ENCODE measurements around the gene NEUROD6.

NEUROD6 gene

GRCh38 chr7:31335161-31335856, 5.2 kb downstream of the NEUROD6 start:
- no peak for DNase-seq (ENCODE audit: low read depth, low spot score)
- Histone ChIP-seq H3K4me1 (ENCODE audit: control insufficient read depth, insufficient read depth, low read length) (no peaks in the 10 kb centered on the region), H3K27me3 (ENCODE audit: control insufficient read depth, insufficient read depth, low read length) (peaks cover 7% of the 10 kb centered on the region; the same call in 1 of the 2 replicates), H3K27ac (ENCODE audit: low read length) (no peak overlapping the region), H3K4me3 (ENCODE audit: low read length) (no peak overlapping the region), H3K9me3 (ENCODE audit: control insufficient read depth, insufficient read depth, low read length) (no peaks in the 10 kb centered on the region), H3K36me3 (ENCODE audit: control insufficient read depth, insufficient read depth, low read length) (no peaks in the 10 kb centered on the region)
- WGBS (ENCODE audit: insufficient coverage, insufficient read length): no CpG with 5 or more reads among the region's 16 CpGs

- DNase-seq (ENCODE audit: low read depth, low spot score): no peak
- Histone ChIP-seq H3K27me3 (ENCODE audit: control insufficient read depth, insufficient read depth, low read length) (peaks cover 7% of the 10 kb centered on the region; the same call in 1 of the 2 replicates), H3K9me3 (ENCODE audit: control insufficient read depth, insufficient read depth, low read length) (no peaks in the 10 kb centered on the region), H3K4me3 (ENCODE audit: low read length) (no peak overlapping the region), H3K36me3 (ENCODE audit: control insufficient read depth, insufficient read depth, low read length) (no peaks in the 10 kb centered on the region), H3K4me1 (ENCODE audit: control insufficient read depth, insufficient read depth, low read length) (no peaks in the 10 kb centered on the region), H3K27ac (ENCODE audit: low read length) (no peak overlapping the region)
- WGBS (ENCODE audit: insufficient coverage, insufficient read length): no CpG with 5 or more reads among the region's 2 CpGs
Observed at GRCh38 chr7:31333291-31333690, 7.2 kb downstream of the NEUROD6 start.

- DNase-seq (ENCODE audit: low read depth, low spot score): no peak
- no peak overlapping the region for H3K4me3 ChIP-seq (ENCODE audit: low read length)
- no peak overlapping the region for H3K27ac ChIP-seq (ENCODE audit: low read length)
- WGBS (ENCODE audit: insufficient coverage, insufficient read length): no CpG with 5 or more reads among the region's 2 CpGs
- no peaks in the 10 kb centered on the region for H3K4me1 ChIP-seq (ENCODE audit: control insufficient read depth, insufficient read depth, low read length)
- H3K9me3 ChIP-seq (ENCODE audit: control insufficient read depth, insufficient read depth, low read length): no peaks in the 10 kb centered on the region
- no peaks in the 10 kb centered on the region for H3K27me3 ChIP-seq (ENCODE audit: control insufficient read depth, insufficient read depth, low read length)
- H3K36me3 ChIP-seq (ENCODE audit: control insufficient read depth, insufficient read depth, low read length): no peaks in the 10 kb centered on the region
Observed at GRCh38 chr7:31327071-31327470, 13.5 kb downstream of the NEUROD6 start.

- no peak overlapping the region for H3K27ac ChIP-seq (ENCODE audit: low read length)
- H3K27me3 ChIP-seq (ENCODE audit: control insufficient read depth, insufficient read depth, low read length): no peaks in the 10 kb centered on the region
- H3K4me3 ChIP-seq (ENCODE audit: low read length): no peak overlapping the region
- DNase-seq (ENCODE audit: low read depth, low spot score): no peak
- no CpG with 5 or more reads among the region's 2 CpGs for WGBS (ENCODE audit: insufficient coverage, insufficient read length)
- H3K9me3 ChIP-seq (ENCODE audit: control insufficient read depth, insufficient read depth, low read length): no peaks in the 10 kb centered on the region
- no peaks in the 10 kb centered on the region for H3K36me3 ChIP-seq (ENCODE audit: control insufficient read depth, insufficient read depth, low read length)
- H3K4me1 ChIP-seq (ENCODE audit: control insufficient read depth, insufficient read depth, low read length): no peaks in the 10 kb centered on the region
Observed at GRCh38 chr7:31326416-31326815, 14.1 kb downstream of the NEUROD6 start.

- H3K9me3 ChIP-seq (ENCODE audit: control insufficient read depth, insufficient read depth, low read length): no peaks in the 10 kb centered on the region
- WGBS (ENCODE audit: insufficient coverage, insufficient read length): no CpG with 5 or more reads among the region's 1 CpG
- no peaks in the 10 kb centered on the region for H3K27me3 ChIP-seq (ENCODE audit: control insufficient read depth, insufficient read depth, low read length)
- DNase-seq (ENCODE audit: low read depth, low spot score): no peak
- no peaks in the 10 kb centered on the region for H3K4me1 ChIP-seq (ENCODE audit: control insufficient read depth, insufficient read depth, low read length)
- H3K36me3 ChIP-seq (ENCODE audit: control insufficient read depth, insufficient read depth, low read length): no peaks in the 10 kb centered on the region
- no peak overlapping the region for H3K27ac ChIP-seq (ENCODE audit: low read length)
- H3K4me3 ChIP-seq (ENCODE audit: low read length): no peak overlapping the region
Observed at GRCh38 chr7:31323101-31323500, 17.4 kb downstream of the NEUROD6 start.

GRCh38 chr7:31320675-31321074, 19.9 kb downstream of the NEUROD6 start:
- no peak for DNase-seq (ENCODE audit: low read depth, low spot score)
- H3K9me3 ChIP-seq (ENCODE audit: control insufficient read depth, insufficient read depth, low read length): no peaks in the 10 kb centered on the region
- no peak overlapping the region for H3K4me3 ChIP-seq (ENCODE audit: low read length)
- no peaks in the 10 kb centered on the region for H3K36me3 ChIP-seq (ENCODE audit: control insufficient read depth, insufficient read depth, low read length)
- H3K27ac ChIP-seq (ENCODE audit: low read length): no peak overlapping the region
- no peaks in the 10 kb centered on the region for H3K4me1 ChIP-seq (ENCODE audit: control insufficient read depth, insufficient read depth, low read length)
- no peaks in the 10 kb centered on the region for H3K27me3 ChIP-seq (ENCODE audit: control insufficient read depth, insufficient read depth, low read length)

GRCh38 chr7:31318313-31318712, 22.2 kb downstream of the NEUROD6 start:
- WGBS (ENCODE audit: insufficient coverage, insufficient read length): no CpG with 5 or more reads among the region's 5 CpGs
- H3K27ac ChIP-seq (ENCODE audit: low read length): no peak overlapping the region
- no peak overlapping the region for H3K4me3 ChIP-seq (ENCODE audit: low read length)
- no peaks in the 10 kb centered on the region for H3K36me3 ChIP-seq (ENCODE audit: control insufficient read depth, insufficient read depth, low read length)
- H3K4me1 ChIP-seq (ENCODE audit: control insufficient read depth, insufficient read depth, low read length): no peaks in the 10 kb centered on the region
- DNase-seq (ENCODE audit: low read depth, low spot score): no peak
- no peaks in the 10 kb centered on the region for H3K9me3 ChIP-seq (ENCODE audit: control insufficient read depth, insufficient read depth, low read length)
- H3K27me3 ChIP-seq (ENCODE audit: control insufficient read depth, insufficient read depth, low read length): no peaks in the 10 kb centered on the region

GRCh38 chr7:31316876-31317275, 23.6 kb downstream of the NEUROD6 start:
- no peak for DNase-seq (ENCODE audit: low read depth, low spot score)
- no peaks in the 10 kb centered on the region for H3K4me1 ChIP-seq (ENCODE audit: control insufficient read depth, insufficient read depth, low read length)
- WGBS (ENCODE audit: insufficient coverage, insufficient read length): no CpG with 5 or more reads among the region's 2 CpGs

GRCh38 chr7:31315758-31316157, 24.8 kb downstream of the NEUROD6 start:
- no peaks in the 10 kb centered on the region for H3K4me1 ChIP-seq (ENCODE audit: control insufficient read depth, insufficient read depth, low read length)
- no peaks in the 10 kb centered on the region for H3K36me3 ChIP-seq (ENCODE audit: control insufficient read depth, insufficient read depth, low read length)
- no CpG with 5 or more reads among the region's 1 CpG for WGBS (ENCODE audit: insufficient coverage, insufficient read length)
- H3K4me3 ChIP-seq (ENCODE audit: low read length): no peak overlapping the region
- H3K27me3 ChIP-seq (ENCODE audit: control insufficient read depth, insufficient read depth, low read length): no peaks in the 10 kb centered on the region
- H3K9me3 ChIP-seq (ENCODE audit: control insufficient read depth, insufficient read depth, low read length): no peaks in the 10 kb centered on the region
- H3K27ac ChIP-seq (ENCODE audit: low read length): no peak overlapping the region
- DNase-seq (ENCODE audit: low read depth, low spot score): no peak

More at GRCh38 chr7:31316876-31317275, 23.6 kb downstream of the NEUROD6 start:
- H3K27me3 ChIP-seq (ENCODE audit: control insufficient read depth, insufficient read depth, low read length): no peaks in the 10 kb centered on the region
- H3K36me3 ChIP-seq (ENCODE audit: control insufficient read depth, insufficient read depth, low read length): no peaks in the 10 kb centered on the region
- no peaks in the 10 kb centered on the region for H3K9me3 ChIP-seq (ENCODE audit: control insufficient read depth, insufficient read depth, low read length)
- no peak overlapping the region for H3K4me3 ChIP-seq (ENCODE audit: low read length)
- H3K27ac ChIP-seq (ENCODE audit: low read length): no peak overlapping the region

GRCh38 chr7:31314781-31315180, 25.7 kb downstream of the NEUROD6 start:
- DNase-seq (ENCODE audit: low read depth, low spot score): no peak
- H3K36me3 ChIP-seq (ENCODE audit: control insufficient read depth, insufficient read depth, low read length): no peaks in the 10 kb centered on the region
- H3K4me3 ChIP-seq (ENCODE audit: low read length): no peak overlapping the region
- H3K27ac ChIP-seq (ENCODE audit: low read length): no peak overlapping the region
- WGBS (ENCODE audit: insufficient coverage, insufficient read length): no CpG with 5 or more reads among the region's 4 CpGs
- no peaks in the 10 kb centered on the region for H3K9me3 ChIP-seq (ENCODE audit: control insufficient read depth, insufficient read depth, low read length)
- no peaks in the 10 kb centered on the region for H3K27me3 ChIP-seq (ENCODE audit: control insufficient read depth, insufficient read depth, low read length)
- H3K4me1 ChIP-seq (ENCODE audit: control insufficient read depth, insufficient read depth, low read length): no peaks in the 10 kb centered on the region

- DNase-seq (ENCODE audit: low read depth, low spot score): no peak
- no peak overlapping the region for H3K4me3 ChIP-seq (ENCODE audit: low read length)
- no CpG with 5 or more reads among the region's 7 CpGs for WGBS (ENCODE audit: insufficient coverage, insufficient read length)
Observed at GRCh38 chr7:31312889-31313288, 27.6 kb downstream of the NEUROD6 start.

More at GRCh38 chr7:31312889-31313288, 27.6 kb downstream of the NEUROD6 start:
- H3K27me3 ChIP-seq (ENCODE audit: control insufficient read depth, insufficient read depth, low read length): no peaks in the 10 kb centered on the region
- H3K9me3 ChIP-seq (ENCODE audit: control insufficient read depth, insufficient read depth, low read length): no peaks in the 10 kb centered on the region
- no peaks in the 10 kb centered on the region for H3K36me3 ChIP-seq (ENCODE audit: control insufficient read depth, insufficient read depth, low read length)
- H3K27ac ChIP-seq (ENCODE audit: low read length): no peak overlapping the region
- H3K4me1 ChIP-seq (ENCODE audit: control insufficient read depth, insufficient read depth, low read length): no peaks in the 10 kb centered on the region
